ENCODE results near the gene ELK3. TPM values are rescaled to one million over a fixed set of nuclear protein-coding genes. Genes with fewer than 3 reads are reported as not detected.

The ELK3 gene
- total and polyA plus RNA-seq, 2 of the 8 experiments (the other 6 are each of a cell fraction or from before 2014, with no cell fraction given) = 3.5 to 14.3 TPM

DNA sequence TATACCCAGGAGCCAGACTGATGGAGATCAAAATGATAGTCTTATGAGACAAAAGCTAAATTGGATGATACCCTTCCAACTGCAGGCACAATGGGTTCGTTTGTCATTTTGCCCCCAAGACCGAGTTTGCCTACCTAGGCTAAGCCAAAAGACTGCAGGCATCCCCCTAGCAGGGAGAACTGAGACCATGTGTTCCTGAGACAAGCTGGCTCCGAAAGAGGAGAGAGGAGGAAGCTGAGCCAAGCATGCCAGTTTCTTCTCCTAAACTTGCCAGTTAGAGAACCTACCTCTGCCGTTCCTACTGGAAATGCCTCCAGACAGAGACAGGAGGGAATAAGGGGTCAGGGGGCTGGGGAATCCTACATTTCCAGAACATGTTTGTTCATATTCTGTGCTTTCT lies 8.3 kb upstream of the ELK3 start:
- H4K91ac ChIP-seq (replicated peaks; ENCODE audit: insufficient read length, low read length) = no peak overlapping the region
- H2BK5ac ChIP-seq (ENCODE audit: low read depth, low read length) = no peak overlapping the region
- H2BK15ac ChIP-seq (ENCODE audit: low read length) = no peak overlapping the region
- no peaks in the 10 kb centered on the region for H4K20me1 ChIP-seq (replicated peaks in 1 of 2; ENCODE audit: control insufficient read depth in 1 of 2, insufficient read depth in 2 of 2, low read length in 2 of 2)
- H4K5ac ChIP-seq (ENCODE audit: insufficient read length, low read depth, low read length) = no peak overlapping the region
- no peak overlapping the region for H3K18ac ChIP-seq (ENCODE audit: extremely low read depth, low read length)
- no peaks in the 10 kb centered on the region; the same call in 1 of the 2 replicates for H3K79me1 ChIP-seq (ENCODE audit: low read depth, low read length)
- no peak overlapping the region for H2BK12ac ChIP-seq (ENCODE audit: low read depth, low read length)
- FAIRE-seq (no peak), DNase-seq (ENCODE audit: low read depth in 1 of 2, low spot score in 2 of 2) (no peak)
- no peak overlapping the region for H2BK20ac ChIP-seq (ENCODE audit: low read length)
- H3K79me2 ChIP-seq (ENCODE audit: control insufficient read depth in 1 of 2, insufficient read depth in 2 of 2, low read length in 2 of 2) = no peaks in the 10 kb centered on the region
- no peaks in the 10 kb centered on the region for H3K36me3 ChIP-seq (ENCODE audit: control insufficient read depth in 2 of 4, insufficient read depth in 4 of 4, low read length in 3 of 4)
- H2BK120ac ChIP-seq (replicated peaks; ENCODE audit: low read depth, low read length) = no peak overlapping the region
- H3K9ac ChIP-seq (replicated peaks in 1 of 4; ENCODE audit: extremely low read depth in 1 of 4, low read depth in 3 of 4, low read length in 3 of 4) = no peak overlapping the region
- H3K23ac ChIP-seq (ENCODE audit: insufficient read length) = no peak overlapping the region
- H3K9me3 ChIP-seq (ENCODE audit: insufficient read depth in 2 of 2, low read depth in 1 of 2, low read length in 1 of 2) = no peaks in the 10 kb centered on the region
- CTCF ChIA-PET (ENCODE audit: partially characterized antibody) = interaction anchor here (0.8 kb wide), 1 partner anchor 15 kb away, joined by 3 read pairs; no protein-coding TSS in a partner anchor
- no peaks in the 10 kb centered on the region for H3K4me1 ChIP-seq (replicated peaks in 1 of 4; ENCODE audit: control insufficient read depth in 3 of 4, insufficient read depth in 4 of 4, low read length in 3 of 4)
- H3K56ac ChIP-seq (replicated peaks; ENCODE audit: insufficient read length, low read depth, low read length) = no peak overlapping the region
- H3K27me3 ChIP-seq (replicated peaks in 1 of 4; ENCODE audit: control insufficient read depth in 3 of 4, extremely low read depth in 1 of 4, insufficient read depth in 3 of 4, low read length in 3 of 4) = no peaks in the 10 kb centered on the region
- H3K4ac ChIP-seq (replicated peaks; ENCODE audit: insufficient read length, low read depth, low read length) = no peak overlapping the region
- WGBS, 2 experiments (ENCODE audit: extremely low coverage in 1 of 2, insufficient coverage in 1 of 2, insufficient read length in 1 of 2, insufficient replicate concordance in 2 of 2, low coverage in 1 of 2, low lambda C conversion rate in 2 of 2, missing lambda C conversion rate in 1 of 2) = 94% methylated on average over 4 of the region's 4 CpGs; no CpG with 5 or more reads in 1 of the 2 experiments
- H3K14ac ChIP-seq (ENCODE audit: insufficient read length) = no peak overlapping the region
- no peak overlapping the region for H2AK5ac ChIP-seq (ENCODE audit: low read depth, low read length)
- POLR2A ChIA-PET (ENCODE audit: partially characterized antibody) = no interaction called here
- H4K8ac ChIP-seq (ENCODE audit: extremely low read depth, insufficient read depth, low read length) = no peak overlapping the region
- H3K4me3 ChIP-seq (ENCODE audit: extremely low read depth in 1 of 4, insufficient read depth in 2 of 4, low read depth in 3 of 4, low read length in 4 of 4) = no peak overlapping the region
- no peak overlapping the region for H3K4me2 ChIP-seq (ENCODE audit: insufficient read depth in 1 of 2, low read depth in 2 of 2, low read length in 2 of 2)
- no peak overlapping the region for H3K27ac ChIP-seq (ENCODE audit: low read depth, low read length)
- H2AFZ ChIP-seq (ENCODE audit: low read length) = no peak overlapping the region
- H3K23me2 ChIP-seq (ENCODE audit: low read depth, low read length) = no peaks in the 10 kb centered on the region; the same call in 1 of the 2 replicates
- TF ChIP-seq GTF2F1 (IDR thresholded peaks at IDR 0.05; ENCODE audit: borderline replicate concordance, low read depth, low read length) (no peak), TAF7 (optimal IDR thresholded peaks at IDR 0.05; ENCODE audit: borderline replicate concordance, low read depth, low read length) (no peak), RNF2 (IDR thresholded peaks at IDR 0.05; ENCODE audit: borderline replicate concordance, low read depth, low read length, missing control alignments, poor library complexity, severe bottlenecking) (no peak), EZH2 (IDR thresholded peaks at IDR 0.05; ENCODE audit: low read depth, low read length, severe bottlenecking) (no peak), MAFK (IDR thresholded peaks at IDR 0.05; ENCODE audit: low read depth, low read length) (no peak), PHF8 (conservative IDR thresholded peaks at IDR 0.05; ENCODE audit: low read depth, low read length) (no peak), POU5F1 (IDR thresholded peaks at IDR 0.05; ENCODE audit: low read depth, low read length) (no peak)
